H1 (cell line): ENCODE measurements around the gene BCL2L1. TPM values are rescaled to one million over a fixed set of nuclear protein-coding genes. Genes with fewer than 3 reads are reported as not detected.

Experiments
- CTCF ChIA-PET: fragments of 300-600 bp; sonication (Branson Sonifier 250); formaldehyde crosslinking; loops from one replicate; lab custom pipeline; 2021; ENCODE audit not compliant: partially characterized antibody; lab: Charles Lee
- POLR2A ChIA-PET: fragments of 300-600 bp; sonication (Branson Sonifier 250); formaldehyde crosslinking; loops from one replicate; lab custom pipeline; 2021; ENCODE audit warnings: inconsistent platforms; ENCODE audit not compliant: partially characterized antibody; lab: Charles Lee
- DNase-seq, 2 experiments: peaks; one replicate each; pipeline versions ENCODE4 v3.0.0 to v3.0.0-alpha.2; 2010 to 2022; ENCODE audit warnings: low spot score in 2 of 2, low read depth in 1 of 2, mixed read lengths in 1 of 2
- FAIRE-seq: peaks from 2 replicates; lab custom pipeline; 2011; peaks lifted over from hg19 to GRCh38; lab: Jason Lieb, UNC
- H2AFZ ChIP-seq: 2 replicates; pipeline ENCODE4 v1.8.1; 2012; ENCODE audit warnings: low read length, inconsistent platforms
- H2AK5ac ChIP-seq: 2 replicates; pipeline ENCODE4 v1.6.1; 2013; ENCODE audit warnings: low read depth, low read length
- H2BK120ac ChIP-seq: replicated peaks from 2 replicates; pipeline ENCODE3; 2013; ENCODE audit warnings: low read depth, low read length, inconsistent platforms
- H2BK12ac ChIP-seq: 2 replicates; pipeline ENCODE4 v1.6.1; 2013; ENCODE audit warnings: low read depth, low read length
- H2BK15ac ChIP-seq: 2 replicates; pipeline ENCODE4 v1.6.1; 2013; ENCODE audit warnings: low read length
- H2BK20ac ChIP-seq: 2 replicates; pipeline ENCODE4 v1.6.1; 2013; ENCODE audit warnings: low read length
- H2BK5ac ChIP-seq: 2 replicates; pipeline ENCODE4 v1.6.1; 2013; ENCODE audit warnings: low read depth, low read length
- H3K14ac ChIP-seq: 2 replicates; pipeline ENCODE4 v1.6.1; 2013; ENCODE audit warnings: inconsistent platforms; ENCODE audit not compliant: insufficient read length
- H3K18ac ChIP-seq: 2 replicates; pipeline ENCODE4 v1.6.1; 2013; ENCODE audit warnings: low read length; ENCODE audit errors: extremely low read depth
- H3K23ac ChIP-seq: 2 replicates; pipeline ENCODE4 v1.6.1; 2013; ENCODE audit warnings: inconsistent platforms; ENCODE audit not compliant: insufficient read length
- H3K23me2 ChIP-seq: 2 replicates; pipeline ENCODE4 v1.6.1; 2013; ENCODE audit warnings: low read depth, low read length
- H3K27ac ChIP-seq: 2 replicates; pipeline ENCODE4 v1.6.1; 2011; ENCODE audit warnings: low read depth, low read length, inconsistent platforms
- H3K27me3 ChIP-seq, 4 experiments: replicated peaks in 1 of 4; 1 replicate in 1 of 4; 2 replicates in 3 of 4; pipeline versions ENCODE4 v1.6.1 to v1.8.1; 2011 to 2013; ENCODE audit warnings: low read length in 3 of 4, mild to moderate bottlenecking in 3 of 4, inconsistent platforms in 2 of 4, mixed read lengths in 2 of 4, moderate library complexity in 1 of 4; ENCODE audit not compliant: control insufficient read depth in 3 of 4, insufficient read depth in 3 of 4; ENCODE audit errors: extremely low read depth in 1 of 4
- H3K36me3 ChIP-seq, 4 experiments: 2 replicates each; pipeline versions ENCODE4 v1.6.1 to v1.8.1; 2011 to 2013; ENCODE audit warnings: mild to moderate bottlenecking in 4 of 4, low read length in 3 of 4, moderate library complexity in 2 of 4, control low read depth in 1 of 4, inconsistent platforms in 1 of 4; ENCODE audit not compliant: insufficient read depth in 4 of 4, control insufficient read depth in 2 of 4
- H3K4ac ChIP-seq: replicated peaks from 2 replicates; pipeline ENCODE3; 2013; ENCODE audit warnings: low read length, low read depth, mixed read lengths, inconsistent platforms; ENCODE audit not compliant: insufficient read length
- H3K4me1 ChIP-seq, 4 experiments: replicated peaks in 1 of 4; 1 replicate in 1 of 4; 2 replicates in 3 of 4; pipeline versions ENCODE4 v1.6.1 to v1.8.1; 2011 to 2013; ENCODE audit warnings: low read length in 3 of 4, inconsistent platforms in 2 of 4, mixed read lengths in 1 of 4; ENCODE audit not compliant: insufficient read depth in 4 of 4, control insufficient read depth in 3 of 4
- H3K4me2 ChIP-seq, 2 experiments: 2 replicates each; pipeline versions ENCODE4 v1.6.1 to v1.8.1; 2011 to 2013; ENCODE audit warnings: low read depth in 2 of 2, low read length in 2 of 2, control low read depth in 1 of 2, inconsistent platforms in 1 of 2, mild to moderate bottlenecking in 1 of 2; ENCODE audit not compliant: insufficient read depth in 1 of 2
- H3K4me3 ChIP-seq, 4 experiments: fragments of 200-600, 300-600 bp in 1 of 4; sonication (generic), shearing (Covaris generic), sonication (Bioruptor Twin) in 1 of 4; 2 replicates each; pipeline versions ENCODE4 v1.5.1 to v1.8.1; 2011 to 2016; ENCODE audit warnings: low read length in 4 of 4, low read depth in 3 of 4, control low read depth in 2 of 4, inconsistent platforms in 2 of 4, mild to moderate bottlenecking in 2 of 4, mixed read lengths in 1 of 4, moderate library complexity in 1 of 4; ENCODE audit not compliant: insufficient read depth in 2 of 4; ENCODE audit errors: extremely low read depth in 1 of 4
- H3K56ac ChIP-seq: replicated peaks from 2 replicates; pipeline ENCODE3; 2013; ENCODE audit warnings: low read depth, mild to moderate bottlenecking, mixed read lengths, low read length, inconsistent platforms; ENCODE audit not compliant: insufficient read length
- H3K79me1 ChIP-seq: 2 replicates; pipeline ENCODE4 v1.6.1; 2013; ENCODE audit warnings: low read depth, low read length, control low read depth
- H3K79me2 ChIP-seq, 2 experiments: 2 replicates each; pipeline versions ENCODE4 v1.6.1 to v1.8.1; 2012 to 2013; ENCODE audit warnings: low read length in 2 of 2, mild to moderate bottlenecking in 2 of 2, inconsistent platforms in 1 of 2; ENCODE audit not compliant: insufficient read depth in 2 of 2, control insufficient read depth in 1 of 2
- H3K9ac ChIP-seq, 4 experiments: replicated peaks in 1 of 4; 1 replicate in 1 of 4; 2 replicates in 3 of 4; pipeline versions ENCODE4 v1.6.1 to v1.8.1; 2011 to 2013; ENCODE audit warnings: low read depth in 3 of 4, low read length in 3 of 4, control low read depth in 2 of 4, mild to moderate bottlenecking in 2 of 4, moderate library complexity in 2 of 4, inconsistent platforms in 1 of 4; ENCODE audit errors: extremely low read depth in 1 of 4
- H3K9me3 ChIP-seq, 2 experiments: 2 replicates each; pipeline versions ENCODE4 v1.6.1 to v1.8.1; 2012 to 2013; ENCODE audit warnings: mild to moderate bottlenecking in 2 of 2, moderate library complexity in 2 of 2, control low read depth in 1 of 2, inconsistent platforms in 1 of 2, low read depth in 1 of 2, low read length in 1 of 2, mixed read lengths in 1 of 2; ENCODE audit not compliant: insufficient read depth in 2 of 2
- H4K20me1 ChIP-seq, 2 experiments: replicated peaks in 1 of 2; 2 replicates each; pipeline versions ENCODE3 to v1.8.1; 2011 to 2013; ENCODE audit warnings: inconsistent platforms in 2 of 2, low read length in 2 of 2, mild to moderate bottlenecking in 1 of 2; ENCODE audit not compliant: insufficient read depth in 2 of 2, control insufficient read depth in 1 of 2
- H4K5ac ChIP-seq: 2 replicates; pipeline ENCODE4 v1.6.1; 2013; ENCODE audit warnings: low read length, low read depth, mixed read lengths, inconsistent platforms; ENCODE audit not compliant: insufficient read length
- H4K8ac ChIP-seq: 2 replicates; pipeline ENCODE4 v1.8.0; 2013; ENCODE audit warnings: mild to moderate bottlenecking, moderate library complexity, low read length, inconsistent platforms; ENCODE audit not compliant: insufficient read depth; ENCODE audit errors: extremely low read depth
- H4K91ac ChIP-seq: replicated peaks from 2 replicates; pipeline ENCODE3; 2013; ENCODE audit warnings: low read length, mixed read lengths, inconsistent platforms; ENCODE audit not compliant: insufficient read length
- ASH2L ChIP-seq: fragments of 200-600, 300-600 bp; sonication (generic); IDR thresholded peaks from one replicate; pipeline ENCODE4 v1.7.1; 2017; ENCODE audit warnings: low read length
- GTF2F1 ChIP-seq: IDR thresholded peaks from 2 replicates; pipeline ENCODE4 v1.6.1; 2012; ENCODE audit warnings: low read depth, low read length, improper control_type of control experiment, borderline replicate concordance
- SIX5 ChIP-seq: IDR thresholded peaks from 2 replicates; pipeline ENCODE4 v1.6.1; 2011; ENCODE audit warnings: mild to moderate bottlenecking, low read depth, low read length
- WGBS, 2 experiments: shearing (Covaris generic) in 1 of 2; methylation state at CpG; one replicate each; pipeline versions ENCODE4 v1.1.6 to v1.1.7; 2013 to 2015; ENCODE audit warnings: low lambda C conversion rate in 2 of 2, mixed read lengths in 2 of 2, inconsistent platforms in 1 of 2, low coverage in 1 of 2, missing lambda C conversion rate in 1 of 2; ENCODE audit not compliant: insufficient replicate concordance in 2 of 2, insufficient coverage in 1 of 2, insufficient read length in 1 of 2; ENCODE audit errors: extremely low coverage in 1 of 2, missing lambda C conversion rate in 1 of 2; 5-methylcytosine and 5-hydroxymethylcytosine counted together
- polyA plus RNA-seq, 7 experiments: library from polyadenylated mRNA; depleted of rRNA in 3 of 7; stranded (reverse) in 5 of 7; unstranded in 2 of 7; fragments of >200 nt in 5 of 7; fragments of 200-250 nt in 2 of 7; gene quantifications; 1 replicate in 5 of 7; 2 replicates in 1 of 7; 4 replicates in 1 of 7; pipeline versions ENCODE4 v1.2.1 to v1.2.3, GENCODE V29; 2011 to 2013; ENCODE audit warnings: missing spikeins in 2 of 7, mixed read lengths in 2 of 7
- total RNA-seq: library from RNA; stranded (reverse); fragmentation: NEBNext Ultra II Directional; extraction: Animal tissue kit (Norgen Biotek cat#: 25700); gene quantifications from 2 replicates; pipeline ENCODE4 v1.2.1, GENCODE V29; 2021

BCL2L1 gene
- total and polyA plus RNA-seq, 2 of the 8 experiments (the other 6 are each of a cell fraction or from before 2014, with no cell fraction given), result 64.9 to 66.1 TPM

DNA sequence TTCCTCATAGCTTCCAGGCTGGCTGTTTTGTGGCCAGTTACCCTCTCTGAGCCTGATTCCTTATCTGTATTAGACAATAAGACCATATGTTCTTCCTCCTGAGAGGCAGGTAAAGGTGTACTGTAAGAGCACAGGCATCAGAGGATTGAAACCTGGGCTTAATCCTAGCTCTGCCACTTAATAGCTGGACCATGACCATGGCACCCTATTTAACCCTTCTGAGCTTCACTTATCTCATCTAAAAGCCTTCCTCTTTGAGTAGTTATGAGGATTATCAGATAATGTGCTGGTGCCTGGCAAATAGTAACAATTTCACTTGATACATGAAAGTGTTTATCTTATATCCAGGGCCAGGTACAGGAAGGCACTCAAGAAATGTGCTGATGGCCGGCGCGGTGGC lies 34.9 kb downstream of the BCL2L1 start:
- Histone ChIP-seq H4K8ac (no peak overlapping the region), H2BK15ac (no peak overlapping the region), H2AK5ac (no peak overlapping the region), H3K4me1 (peaks cover 2 to 10% (median 7%) of the 10 kb centered on the region in 4 experiments; a peak in 4 of 7 replicates), H3K23ac (no peak overlapping the region), H3K4ac (no peak overlapping the region), H2AFZ (no peak overlapping the region), H4K20me1 (no peaks in the 10 kb centered on the region), H3K4me2 (no peak overlapping the region), H2BK12ac (no peak overlapping the region), H3K14ac (no peak overlapping the region), H3K36me3 (peaks cover 0 to 5% (median 0%) of the 10 kb centered on the region in 4 experiments; a peak in 1 of 8 replicates), H3K27me3 (no peaks in the 10 kb centered on the region), H3K27ac (no peak overlapping the region), H2BK20ac (no peak overlapping the region), H3K79me2 (peaks cover 0 to 42% of the 10 kb centered on the region in 2 experiments; a peak in 2 of 4 replicates), H3K23me2 (no peaks in the 10 kb centered on the region), H4K5ac (no peak overlapping the region), H2BK5ac (no peak overlapping the region), H3K18ac (no peak overlapping the region), H3K4me3 (no peak overlapping the region), H4K91ac (no peak overlapping the region), H3K9me3 (no peaks in the 10 kb centered on the region), H2BK120ac (no peak overlapping the region), H3K9ac (no peak overlapping the region), H3K79me1 (peaks cover 3% of the 10 kb centered on the region; the same call in 1 of the 2 replicates), H3K56ac (no peak overlapping the region)
- TF ChIP-seq SIX5, result no peak
- TF ChIP-seq GTF2F1, result no peak
- TF ChIP-seq ASH2L, result no peak
- POLR2A ChIA-PET, result interaction anchor here (0.8 to 1.4 kb wide), 5 partner anchors 12 to 26 kb away, joined by 3 to 4 read pairs (median 3); no protein-coding TSS in a partner anchor
- WGBS, 2 experiments, result 90% methylated on average over 3 of the region's 3 CpGs; no CpG with 5 or more reads in 1 of the 2 experiments
- CTCF ChIA-PET, result interaction anchor here (1.0 to 6.6 kb wide), 2 partner anchors 36 to 128 kb away, joined by 3 to 42 read pairs; partner anchors contain the start of gene BCL2L1
- FAIRE-seq, result no peak
- no peak for DNase-seq
